CD4-positive, alpha-beta memory T cell (primary cell): Measurements from ENCODE around the gene BIK. TPM values are rescaled to one million over a fixed set of nuclear protein-coding genes. Genes with fewer than 3 reads are reported as not detected.

Source experiments
- CTCF ChIA-PET: fragments of 350-600 bp; sonication (Branson Sonifier 250); formaldehyde crosslinking; loops from one replicate; lab custom pipeline; 2021; ENCODE audit warnings: inconsistent platforms; ENCODE audit not compliant: partially characterized antibody; lab: Charles Lee
- POLR2A ChIA-PET: fragments of 350-600 bp; sonication (Branson Sonifier 250); formaldehyde crosslinking; loops from one replicate; lab custom pipeline; 2021; ENCODE audit not compliant: partially characterized antibody; lab: Charles Lee
- DNase-seq, 5 donors: peaks; one replicate each; pipeline versions ENCODE4 v3.0.0 to v3.0.0-alpha.2; 2020 to 2022; ENCODE audit warnings: mixed read lengths in 1 of 5
- H3K27ac ChIP-seq: one replicate; pipeline ENCODE4 v1.7.0; 2013; ENCODE audit warnings: low read depth, low read length
- H3K27me3 ChIP-seq: 2 replicates; pipeline ENCODE4 v1.7.0; 2013; ENCODE audit warnings: mild to moderate bottlenecking, low read length, moderate library complexity; ENCODE audit not compliant: insufficient read depth
- H3K36me3 ChIP-seq: 2 replicates; pipeline ENCODE4 v1.7.0; 2013; ENCODE audit warnings: mild to moderate bottlenecking, low read length, moderate library complexity; ENCODE audit not compliant: insufficient read depth
- H3K4me1 ChIP-seq: 2 replicates; pipeline ENCODE4 v1.7.0; 2013; ENCODE audit warnings: mild to moderate bottlenecking, low read length, moderate library complexity; ENCODE audit not compliant: insufficient read depth
- H3K4me3 ChIP-seq, 2 donors: one replicate each; pipeline ENCODE4 v1.7.0; 2013; ENCODE audit warnings: low read length in 2 of 2, mild to moderate bottlenecking in 1 of 2
- H3K9me3 ChIP-seq, 2 donors: one replicate each; pipeline ENCODE4 v1.7.0; 2013; ENCODE audit warnings: low read length in 2 of 2, control low read depth in 1 of 2; ENCODE audit not compliant: control insufficient read depth in 1 of 2
- H3K27ac Mint-ChIP-seq, 7 donors: one replicate each; pipeline ENCODE4 v1.8.0; 2020 to 2021; ENCODE audit warnings: mixed read lengths in 7 of 7, mild to moderate bottlenecking in 6 of 7, inconsistent platforms in 3 of 7, moderate library complexity in 3 of 7
- H3K27me3 Mint-ChIP-seq, 2 donors: one replicate each; pipeline ENCODE4 v1.8.0; 2020 to 2021; ENCODE audit warnings: mixed read lengths in 2 of 2
- H3K36me3 Mint-ChIP-seq, 2 donors: one replicate each; pipeline ENCODE4 v1.8.0; 2020 to 2021; ENCODE audit warnings: mixed read lengths in 2 of 2, inconsistent platforms in 1 of 2, mild to moderate bottlenecking in 1 of 2
- H3K4me1 Mint-ChIP-seq, 4 donors: one replicate each; pipeline ENCODE4 v1.8.0; 2020 to 2021; ENCODE audit warnings: mixed read lengths in 4 of 4, mild to moderate bottlenecking in 1 of 4
- H3K4me3 Mint-ChIP-seq, 8 donors: one replicate each; pipeline ENCODE4 v1.8.0; 2020 to 2021; ENCODE audit warnings: mixed read lengths in 8 of 8, mild to moderate bottlenecking in 7 of 8, moderate library complexity in 6 of 8, inconsistent platforms in 3 of 8
- H3K9me3 Mint-ChIP-seq, 8 donors: one replicate each; pipeline ENCODE4 v1.8.0; 2020 to 2021; ENCODE audit warnings: mixed read lengths in 8 of 8, mild to moderate bottlenecking in 5 of 8, inconsistent platforms in 3 of 8, moderate library complexity in 1 of 8
- intact Hi-C: fragments of 100-400 bp; cut with micrococcal nuclease; formaldehyde crosslinking; loops from one replicate; pipeline ENCODE4 v1.15.1; 2023
- polyA plus RNA-seq, 2 donors: library from polyadenylated mRNA; unstranded; fragments of 300-500 nt; fragmentation: Illumina TruSeq; gene quantifications; one replicate each; pipeline ENCODE4 v1.2.3, GENCODE V29; 2021
- total RNA-seq, 2 experiments: library from RNA; stranded (reverse); gene quantifications; one replicate each; pipeline ENCODE4 v1.2.3, GENCODE V29; 2021

The BIK gene
- total and polyA plus RNA-seq, 4 experiments from 2014 or later: 2.5 to 8.8 (median 5.6) TPM

DNA sequence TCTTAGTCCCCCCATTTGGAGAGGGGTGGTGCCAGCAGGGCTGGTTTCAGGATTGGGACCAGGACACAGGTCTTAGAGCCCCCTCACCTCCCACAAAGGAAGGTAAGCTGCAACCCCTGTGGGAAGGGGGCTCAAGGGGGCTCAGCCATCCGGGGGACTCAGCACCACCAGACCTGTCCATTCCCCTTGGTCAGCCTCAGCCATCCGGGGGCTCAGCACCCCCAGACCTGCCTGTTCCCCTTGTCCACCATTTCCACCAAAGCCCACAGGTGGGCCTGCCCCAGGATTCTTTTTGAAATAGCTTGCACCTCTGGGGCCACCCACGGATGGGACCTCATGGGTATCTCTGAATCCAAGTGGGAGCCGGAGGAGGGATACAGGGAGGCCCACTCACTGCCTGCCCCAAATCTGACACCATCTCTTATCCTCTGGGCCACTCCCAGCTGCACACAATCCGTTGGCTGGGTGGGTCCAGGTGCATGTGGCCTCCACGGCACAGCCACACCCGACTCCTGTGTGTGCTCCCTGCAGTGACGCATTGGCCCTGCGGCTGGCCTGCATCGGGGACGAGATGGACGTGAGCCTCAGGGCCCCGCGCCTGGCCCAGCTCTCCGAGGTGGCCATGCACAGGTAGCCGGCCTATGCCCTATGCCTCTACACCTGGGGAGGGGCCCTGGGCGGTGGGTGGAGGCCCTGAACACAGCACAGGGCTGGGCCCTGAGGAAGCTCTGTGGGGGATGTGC lies 16.8 kb downstream of the BIK start:
- Histone ChIP-seq H3K36me3 (no peaks in the 10 kb centered on the region), H3K27me3 (no peaks in the 10 kb centered on the region), H3K4me3 (no peak overlapping the region), H3K4me1 (no peaks in the 10 kb centered on the region), H3K9me3 (no peaks in the 10 kb centered on the region), H3K27ac (no peak overlapping the region)
- Mint-ChIP-seq H3K36me3 (peaks cover 4 to 5% of the 10 kb centered on the region in 2 donors), H3K9me3 (no peaks in the 10 kb centered on the region), H3K4me3 (no peak overlapping the region), H3K27me3 (no peaks in the 10 kb centered on the region), H3K27ac (no peak overlapping the region), H3K4me1 (no peaks in the 10 kb centered on the region)
- intact Hi-C loops: no loop called here
- POLR2A ChIA-PET: no interaction called here
- CTCF ChIA-PET: no interaction called here
- DNase-seq: no peak

DNA sequence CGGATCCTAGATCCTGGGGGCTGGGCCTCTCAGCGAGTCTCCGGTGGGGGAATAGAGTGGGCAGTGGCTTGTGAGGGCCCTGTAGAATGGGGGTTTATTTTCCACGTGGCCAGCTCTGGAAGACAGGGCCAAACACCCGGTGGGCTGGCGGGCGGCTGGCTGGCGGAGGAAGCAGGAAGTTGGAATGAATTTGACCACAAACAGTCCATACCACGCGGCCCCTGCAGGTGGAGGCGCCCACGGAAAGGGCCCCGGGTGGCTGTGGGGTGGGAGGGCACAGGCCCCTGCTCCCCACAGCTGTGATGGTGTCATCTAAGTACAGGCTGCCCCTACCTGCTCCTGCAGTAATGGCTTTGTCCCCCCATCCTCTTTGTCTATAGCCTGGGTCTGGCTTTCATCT lies 17.6 kb downstream of the BIK start:
- intact Hi-C loops: no loop called here
- ChIA-PET CTCF (no interaction called here), POLR2A (no interaction called here)
- H3K9me3 Mint-ChIP-seq: no peaks in the 10 kb centered on the region
- no peak overlapping the region for H3K4me3 Mint-ChIP-seq
- no peak for DNase-seq
- peaks cover 4 to 6% of the 10 kb centered on the region in 2 donors for H3K36me3 Mint-ChIP-seq
- H3K4me1 Mint-ChIP-seq: no peaks in the 10 kb centered on the region
- peak overlapping the region in 1 of 7 donors; percentile 31 for H3K27ac Mint-ChIP-seq
- H3K9me3 ChIP-seq: no peaks in the 10 kb centered on the region
- no peaks in the 10 kb centered on the region for H3K36me3 ChIP-seq
- no peaks in the 10 kb centered on the region for H3K27me3 Mint-ChIP-seq
- H3K4me1 ChIP-seq: no peaks in the 10 kb centered on the region
- H3K27ac ChIP-seq: no peak overlapping the region
- H3K27me3 ChIP-seq: no peaks in the 10 kb centered on the region
- H3K4me3 ChIP-seq: no peak overlapping the region

DNA sequence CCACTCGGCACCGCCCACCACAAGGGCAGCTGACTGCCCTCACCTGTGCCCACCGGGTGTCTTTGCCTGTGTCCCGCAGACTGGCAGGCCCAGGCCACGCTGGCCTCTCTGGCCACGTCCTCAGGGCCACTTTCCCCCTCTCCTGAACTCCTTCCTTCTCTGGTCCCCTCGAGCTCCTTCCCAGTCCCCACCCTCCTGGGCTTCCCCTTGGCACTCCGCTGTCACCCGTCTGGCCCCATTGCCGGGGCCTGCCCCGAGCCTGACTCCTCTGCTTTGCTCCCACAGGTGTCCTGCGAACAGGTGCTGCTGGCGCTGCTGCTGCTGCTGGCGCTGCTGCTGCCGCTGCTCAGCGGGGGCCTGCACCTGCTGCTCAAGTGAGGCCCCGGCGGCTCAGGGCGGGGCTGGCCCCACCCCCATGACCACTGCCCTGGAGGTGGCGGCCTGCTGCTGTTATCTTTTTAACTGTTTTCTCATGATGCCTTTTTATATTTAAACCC lies 18.4 kb downstream of the BIK start:
- no peak overlapping the region for H3K4me3 Mint-ChIP-seq
- DNase-seq: no peak
- no peaks in the 10 kb centered on the region for H3K9me3 ChIP-seq
- H3K27ac ChIP-seq: no peak overlapping the region
- no peak overlapping the region for H3K27ac Mint-ChIP-seq
- no peaks in the 10 kb centered on the region for H3K9me3 Mint-ChIP-seq
- intact Hi-C loops: no loop called here
- peaks cover 7 to 11% of the 10 kb centered on the region in 2 donors for H3K36me3 Mint-ChIP-seq
- H3K36me3 ChIP-seq: no peaks in the 10 kb centered on the region
- ChIA-PET POLR2A (no interaction called here), CTCF (no interaction called here)
- H3K4me1 ChIP-seq: no peaks in the 10 kb centered on the region
- H3K27me3 Mint-ChIP-seq: no peaks in the 10 kb centered on the region
- H3K4me1 Mint-ChIP-seq: no peaks in the 10 kb centered on the region
- H3K27me3 ChIP-seq: no peaks in the 10 kb centered on the region
- H3K4me3 ChIP-seq: no peak overlapping the region

DNA sequence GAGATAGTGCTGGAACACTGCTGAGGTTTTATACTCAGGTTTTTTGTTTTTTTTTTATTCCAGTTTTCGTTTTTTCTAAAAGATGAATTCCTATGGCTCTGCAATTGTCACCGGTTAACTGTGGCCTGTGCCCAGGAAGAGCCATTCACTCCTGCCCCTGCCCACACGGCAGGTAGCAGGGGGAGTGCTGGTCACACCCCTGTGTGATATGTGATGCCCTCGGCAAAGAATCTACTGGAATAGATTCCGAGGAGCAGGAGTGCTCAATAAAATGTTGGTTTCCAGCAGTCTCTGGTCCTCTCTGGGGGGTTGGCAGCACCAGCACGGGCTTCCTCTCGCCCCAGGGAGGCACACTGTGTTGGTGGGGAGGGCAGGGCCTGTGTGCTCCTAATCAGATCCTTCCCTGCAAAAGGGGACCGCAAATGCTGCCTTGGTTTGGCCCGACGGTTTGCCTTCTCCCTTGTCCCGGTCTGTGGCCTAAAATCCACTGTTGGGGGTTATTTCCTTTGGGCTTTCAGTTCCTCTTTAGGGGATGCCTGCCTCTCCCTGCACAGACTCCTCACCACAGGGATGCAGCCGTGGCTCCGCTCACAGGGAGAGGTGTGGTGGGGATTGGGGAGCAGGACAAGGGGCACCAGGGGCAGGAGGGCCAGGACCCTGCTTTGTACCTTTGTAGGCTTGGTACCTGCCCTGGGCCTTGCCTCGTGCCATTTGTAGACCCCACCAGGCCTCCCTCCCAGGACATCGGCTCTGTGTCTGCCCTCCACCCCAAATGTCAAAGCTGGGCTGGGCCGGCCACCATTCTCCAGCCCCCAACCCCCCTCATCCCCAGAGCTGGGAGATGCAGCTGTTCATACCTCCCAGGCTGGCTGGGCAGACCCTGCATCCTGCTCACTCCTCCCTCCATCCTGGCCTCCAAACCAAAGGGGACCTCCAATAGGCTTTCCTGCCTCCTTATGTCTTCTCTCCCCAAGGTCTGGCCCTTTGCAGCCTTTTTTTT lies 19.2 kb downstream of the BIK start:
- Mint-ChIP-seq H3K36me3 (peaks cover 7 to 11% of the 10 kb centered on the region in 2 donors), H3K27ac (peak overlapping the region in 1 of 7 donors; percentile 6), H3K9me3 (no peaks in the 10 kb centered on the region), H3K4me3 (no peak overlapping the region), H3K4me1 (no peaks in the 10 kb centered on the region), H3K27me3 (no peaks in the 10 kb centered on the region)
- Histone ChIP-seq H3K27me3 (no peaks in the 10 kb centered on the region), H3K9me3 (no peaks in the 10 kb centered on the region), H3K27ac (no peak overlapping the region), H3K36me3 (no peaks in the 10 kb centered on the region), H3K4me3 (no peak overlapping the region), H3K4me1 (no peaks in the 10 kb centered on the region)
- DNase-seq: no peak
- intact Hi-C loops: no loop called here
- POLR2A ChIA-PET: no interaction called here
- CTCF ChIA-PET: no interaction called here

DNA sequence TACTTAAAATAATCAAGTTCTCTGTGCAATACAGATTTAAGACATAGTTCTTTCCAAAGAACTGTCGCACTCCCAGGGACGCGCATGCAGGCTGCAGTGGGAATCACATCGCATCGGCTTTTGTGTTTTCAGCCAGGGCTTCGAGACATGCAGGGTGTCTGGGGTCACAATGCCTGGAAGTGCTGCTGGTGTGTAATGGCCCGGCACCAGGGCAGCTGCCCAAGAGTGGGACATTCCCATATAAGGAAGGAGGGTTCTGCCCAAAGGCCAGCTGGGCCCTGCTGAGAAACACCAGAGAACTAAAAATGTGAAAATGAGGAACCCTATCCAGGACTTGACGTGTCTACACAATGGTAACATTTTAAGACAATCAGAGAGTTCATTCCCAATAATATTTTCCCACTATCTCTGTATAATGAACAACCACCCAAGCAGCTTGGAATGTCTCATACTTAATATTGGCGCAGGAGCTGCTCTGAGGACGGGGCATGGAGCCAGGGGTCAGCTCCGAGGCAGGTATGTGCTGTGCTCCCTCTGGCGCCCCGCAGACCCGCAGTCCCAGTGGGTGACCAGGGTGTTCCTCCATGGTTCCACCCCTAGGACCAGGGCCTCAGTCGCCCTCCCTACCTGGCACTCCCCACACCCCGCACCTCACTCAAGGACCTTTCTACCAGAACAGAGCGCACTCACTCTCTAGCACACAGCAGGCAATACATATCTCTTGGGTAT lies 21.4 kb downstream of the BIK start:
- no peaks in the 10 kb centered on the region for H3K4me1 ChIP-seq
- CTCF ChIA-PET: no interaction called here
- Mint-ChIP-seq H3K27ac (peak overlapping the region in 1 of 7 donors; percentile 11), H3K4me1 (peaks cover 0 to 2% (median 0%) of the 10 kb centered on the region in 4 donors), H3K9me3 (no peaks in the 10 kb centered on the region), H3K27me3 (no peaks in the 10 kb centered on the region), H3K36me3 (peaks cover 10 to 17% of the 10 kb centered on the region in 2 donors), H3K4me3 (no peak overlapping the region)
- H3K27ac ChIP-seq: no peak overlapping the region
- POLR2A ChIA-PET: no interaction called here
- H3K4me3 ChIP-seq: no peak overlapping the region
- H3K9me3 ChIP-seq: no peaks in the 10 kb centered on the region
- peaks cover 3% of the 10 kb centered on the region for H3K36me3 ChIP-seq
- DNase-seq: no peak
- intact Hi-C loops: no loop called here
- no peaks in the 10 kb centered on the region for H3K27me3 ChIP-seq

DNA sequence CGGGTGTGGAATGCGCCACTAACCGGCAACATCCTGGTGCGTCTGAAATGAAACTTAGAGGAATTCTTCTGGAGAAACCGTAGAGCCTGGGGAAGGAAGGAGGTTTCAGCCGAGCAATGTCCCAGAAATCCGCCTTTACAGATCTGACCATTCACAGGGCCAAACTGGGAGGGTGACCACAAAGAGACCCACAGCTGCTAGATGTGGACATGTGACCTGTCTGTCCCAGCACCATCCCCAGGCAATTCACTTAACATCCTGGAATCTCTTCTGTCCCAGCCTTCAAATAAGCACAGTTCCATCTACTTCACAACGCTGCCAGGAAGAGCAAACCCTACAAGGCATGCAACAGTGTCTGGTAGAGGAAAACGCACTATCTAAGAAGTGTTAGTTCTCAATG lies 22.9 kb downstream of the BIK start:
- no peak for DNase-seq
- Histone ChIP-seq H3K9me3 (no peaks in the 10 kb centered on the region), H3K27ac (no peak overlapping the region), H3K4me3 (no peak overlapping the region), H3K27me3 (no peaks in the 10 kb centered on the region), H3K36me3 (peaks cover 8% of the 10 kb centered on the region), H3K4me1 (no peaks in the 10 kb centered on the region)
- CTCF ChIA-PET: interaction anchor here (1.3 kb wide), 1 partner anchor 9 kb away, joined by 3 read pairs; no protein-coding TSS in a partner anchor
- Mint-ChIP-seq H3K27me3 (no peaks in the 10 kb centered on the region), H3K36me3 (peaks cover 10 to 27% of the 10 kb centered on the region in 2 donors), H3K9me3 (no peaks in the 10 kb centered on the region), H3K4me1 (peaks cover 0 to 2% (median 0%) of the 10 kb centered on the region in 4 donors), H3K27ac (no peak overlapping the region), H3K4me3 (no peak overlapping the region)
- POLR2A ChIA-PET: no interaction called here
- intact Hi-C loops: no loop called here
